ENCODE results near the gene SND1.

SND1 gene

GRCh38 chr7:128121711-128122530, 469.9 kb downstream of the SND1 start:
- Histone ChIP-seq H3K27me3 (ENCODE audit: insufficient read depth, poor library complexity, severe bottlenecking) (no peaks in the 10 kb centered on the region), H3K27ac (replicated peaks) (peak overlapping the region; percentile 97), H3K4me3 (replicated peaks; ENCODE audit: insufficient read depth, low read length) (peak overlapping the region; percentile 54)
- peak; percentile 73 to 94 for DNase-seq (ENCODE audit: low read depth in 1 of 2, low spot score in 1 of 2)
- TF ChIP-seq REST (IDR thresholded peaks at IDR 0.05; ENCODE audit: insufficient replicate concordance, low read depth) (peak; percentile 67), SPI1 (IDR thresholded peaks at IDR 0.05; ENCODE audit: borderline replicate concordance, low read depth) (peak; percentile 69; the same call in 1 of the 2 replicates), POLR2AphosphoS5 (IDR thresholded peaks at IDR 0.05; ENCODE audit: low read depth) (peak; percentile 98), CTCF (IDR thresholded peaks at IDR 0.05; ENCODE audit: insufficient read depth, low read length) (no peak), GABPA (IDR thresholded peaks at IDR 0.05; ENCODE audit: low read depth) (peak; percentile 95)

GRCh38 chr7:128122576-128123290, 470.7 kb downstream of the SND1 start:
- Histone ChIP-seq H3K27me3 (ENCODE audit: insufficient read depth, poor library complexity, severe bottlenecking) (no peaks in the 10 kb centered on the region), H3K4me3 (replicated peaks; ENCODE audit: insufficient read depth, low read length) (peak overlapping the region; percentile 11; the same call in 1 of the 2 replicates), H3K27ac (replicated peaks) (peak overlapping the region; percentile 97)
- peak; percentile 87 to 90 for DNase-seq (ENCODE audit: low read depth in 1 of 2, low spot score in 1 of 2)
- TF ChIP-seq SPI1 (IDR thresholded peaks at IDR 0.05; ENCODE audit: borderline replicate concordance, low read depth) (peak; percentile 21; the same call in 1 of the 2 replicates), POLR2AphosphoS5 (IDR thresholded peaks at IDR 0.05; ENCODE audit: low read depth) (peak; percentile 89), CTCF (IDR thresholded peaks at IDR 0.05; ENCODE audit: insufficient read depth, low read length) (no peak), GABPA (IDR thresholded peaks at IDR 0.05; ENCODE audit: low read depth) (peak; percentile 39; the same call in 1 of the 2 replicates), REST (IDR thresholded peaks at IDR 0.05; ENCODE audit: insufficient replicate concordance, low read depth) (no peak)

GRCh38 chr7:128123291-128124037, 471.5 kb downstream of the SND1 start:
- no peaks in the 10 kb centered on the region for H3K27me3 ChIP-seq (ENCODE audit: insufficient read depth, poor library complexity, severe bottlenecking)
- no peak for TF ChIP-seq CTCF (IDR thresholded peaks at IDR 0.05; ENCODE audit: insufficient read depth, low read length)
- no peak for TF ChIP-seq GABPA (IDR thresholded peaks at IDR 0.05; ENCODE audit: low read depth)
- TF ChIP-seq SPI1 (IDR thresholded peaks at IDR 0.05; ENCODE audit: borderline replicate concordance, low read depth) = no peak
- no peak for TF ChIP-seq REST (IDR thresholded peaks at IDR 0.05; ENCODE audit: insufficient replicate concordance, low read depth)
- no peak for TF ChIP-seq POLR2AphosphoS5 (IDR thresholded peaks at IDR 0.05; ENCODE audit: low read depth)
- H3K27ac ChIP-seq (replicated peaks) = peak overlapping the region; percentile 97
- no peak for DNase-seq (ENCODE audit: low read depth in 1 of 2, low spot score in 1 of 2)
- no peak overlapping the region for H3K4me3 ChIP-seq (replicated peaks; ENCODE audit: insufficient read depth, low read length)

All from HL-60 (cell line).